Heart right ventricle (tissue), 16 donors: ENCODE results near the gene C2CD3. TPM values are rescaled to one million over a fixed set of nuclear protein-coding genes. Genes with fewer than 3 reads are reported as not detected.

Source experiments
- ATAC-seq, 8 donors: fragments of 200-7000 bp; cut with Tn5 transposase; one replicate each; pipeline ENCODE4 v1.9.1; 2020; ENCODE audit warnings: mild to moderate bottlenecking in 8 of 8, moderate library complexity in 8 of 8, moderate number of reproducible peaks in 1 of 8
- DNase-seq, 2 donors: peaks; one replicate each; pipeline ENCODE4 v3.0.0-alpha.2; 2020
- H3K27ac ChIP-seq, 10 donors: fragments of 200-600 bp; sonication (generic) in 2 of 10; one replicate each; pipeline versions ENCODE4 v1.5.0 to v1.8.0; 2020 to 2022; ENCODE audit warnings: mild to moderate bottlenecking in 3 of 10
- H3K27me3 ChIP-seq, 7 donors: fragments of 200-600 bp; one replicate each; pipeline ENCODE4 v1.8.0; 2021 to 2022; ENCODE audit warnings: mild to moderate bottlenecking in 2 of 7
- H3K36me3 ChIP-seq, 9 donors: fragments of 200-600 bp; sonication (generic) in 1 of 9; one replicate each; pipeline versions ENCODE4 v1.5.0 to v1.8.0; 2020 to 2022; ENCODE audit warnings: mild to moderate bottlenecking in 2 of 9
- H3K4me1 ChIP-seq, 9 donors: fragments of 200-600 bp; sonication (generic) in 1 of 9; one replicate each; pipeline versions ENCODE4 v1.5.0 to v1.8.0; 2020 to 2022; ENCODE audit warnings: mild to moderate bottlenecking in 4 of 9
- H3K4me3 ChIP-seq, 10 donors: fragments of 200-600 bp; sonication (generic) in 2 of 10; one replicate each; pipeline versions ENCODE4 v1.5.0 to v1.8.0; 2020 to 2022; ENCODE audit warnings: mild to moderate bottlenecking in 7 of 10, moderate library complexity in 2 of 10
- H3K9me3 ChIP-seq, 11 donors: fragments of 200-600 bp in 10 of 11; sonication (generic) in 2 of 11; one replicate each; pipeline versions ENCODE4 v1.5.0 to v1.8.0; 2013 to 2022; ENCODE audit warnings: mild to moderate bottlenecking in 2 of 11, control low read depth in 1 of 11, moderate library complexity in 1 of 11
- CTCF ChIP-seq, 9 donors: fragments of 200-600 bp; sonication (generic) in 2 of 9; IDR thresholded peaks; one replicate each; pipeline versions ENCODE4 v1.5.0 to v1.8.0; 2021 to 2022; ENCODE audit warnings: antibody characterized with exemption in 9 of 9, mild to moderate bottlenecking in 5 of 9, moderate library complexity in 1 of 9
- WGBS, 2 donors: extraction: QIAGEN DNeasy Blood & Tissue Kit; methylation state at CpG; one replicate each; pipeline ENCODE4 v1.1.7; 2013; ENCODE audit warnings: inconsistent platforms in 1 of 2; 5-methylcytosine and 5-hydroxymethylcytosine counted together
- intact Hi-C, 10 donors: fragments of 100-400 bp; cut with DNase I; formaldehyde crosslinking; loops; one replicate each; pipeline versions ENCODE4 v1.11.1 to v1.14.2; 2022
- polyA plus RNA-seq, 2 donors: library from polyadenylated mRNA; stranded (reverse); fragments of 200-250 nt; gene quantifications; one replicate each; pipeline ENCODE4 v1.2.3, GENCODE V29; 2013
- total RNA-seq, 10 donors: library from RNA; stranded (reverse); fragmentation: NEBNext Ultra II Directional in 3 of 10; extraction: Animal tissue kit (Norgen Biotek cat#: 25700) in 3 of 10; gene quantifications; one replicate each; pipeline versions ENCODE4 v1.2.1 to v1.2.4, GENCODE V29; 2021 to 2023
- donor health status: Arrhythmogenic right ventricular cardiomyopathy.
- donor health status: ischemic (EF 13 %, LVEDD 7.1; RV severe dilation, severe dysfunction).
- donor health status: healthy with polysubstance abuse.
- donor health status: DM: no; HTN: yes; CAD: no.
- donor health status: DM: no; HTN: no; CAD: no.
- donor health status: ischemic (EF 25% LVEDD 6.9; RV normal size, moderate dysfunction).
- donor health status: ischemic (EF 25% LVEDD 5.7; RV mildly dilated, moderate dysfunction).
- donor health status: healthy.
- donor health status: DM: yes; HTN: yes; CAD: no.
- donor health status: Ischemic cardiomyopathy.
- donor health status: ischemic (EF 35%, LVEDD 5.7; RV mildly dilated, moderate dysfunction).
- donor health status: nonischemic (EF 11% LVEDD 7.7; RV severe dilation, severe dysfunction).
- donor health status: DM: yes; HTN: yes; CAD: no.
- donor health status: PGD.
- donor health status: ischemic (EF 29% LVEDD 5.4; RV normal size, mild dysfunction).
- donor health status: nonischemic (EF 23%, LVEDD 6.1; RV moderate dilation, normal function).

C2CD3 gene
- total and polyA plus RNA-seq, 12 donors: 7.8 to 14.8 (median 11.9) TPM

GRCh38 chr11:74023276-74023675, 147.5 kb downstream of the C2CD3 start:
- Histone ChIP-seq H3K9me3 (no peaks in the 10 kb centered on the region), H3K36me3 (peaks cover 0 to 46% (median 3%) of the 10 kb centered on the region in 9 donors), H3K4me3 (no peak overlapping the region), H3K27ac (peak overlapping the region in 4 of 10 donors; percentile 1 to 92 (median 23)), H3K27me3 (no peaks in the 10 kb centered on the region), H3K4me1 (peaks cover 9 to 84% (median 25%) of the 10 kb centered on the region in 9 donors)
- no peak for TF ChIP-seq CTCF (IDR thresholded peaks at IDR 0.05)
- DNase-seq: no peak
- intact Hi-C loops: loop anchor here in 2 of 10 donors (10.0 kb wide), 2 partner anchors 48 to 58 kb away; no protein-coding TSS in a partner anchor
- ATAC-seq: no peak

- DNase-seq (no peak), ATAC-seq (no peak)
- Histone ChIP-seq H3K4me3 (no peak overlapping the region), H3K27ac (peak overlapping the region in 3 of 10 donors; percentile 18 to 92 (median 28)), H3K9me3 (no peaks in the 10 kb centered on the region), H3K4me1 (peaks cover 9 to 91% (median 32%) of the 10 kb centered on the region in 9 donors), H3K27me3 (no peaks in the 10 kb centered on the region), H3K36me3 (peaks cover 0 to 39% (median 0%) of the 10 kb centered on the region in 9 donors)
- WGBS, 2 donors: 87 to 92% methylated on average over 6 of the region's 6 CpGs
- no peak for TF ChIP-seq CTCF (IDR thresholded peaks at IDR 0.05)
- intact Hi-C loops: loop anchor here in 2 of 10 donors (10.0 kb wide), 2 partner anchors 48 to 58 kb away; no protein-coding TSS in a partner anchor
Measured at GRCh38 chr11:74022546-74022945, 148.3 kb downstream of the C2CD3 start.

GRCh38 chr11:74021998-74022397, 148.8 kb downstream of the C2CD3 start:
- Histone ChIP-seq H3K27ac (peak overlapping the region in 1 of 10 donors; percentile 92), H3K27me3 (no peaks in the 10 kb centered on the region), H3K36me3 (peaks cover 0 to 34% (median 0%) of the 10 kb centered on the region in 9 donors), H3K4me1 (peaks cover 9 to 93% (median 33%) of the 10 kb centered on the region in 9 donors), H3K4me3 (no peak overlapping the region), H3K9me3 (no peaks in the 10 kb centered on the region)
- intact Hi-C loops: loop anchor here in 2 of 10 donors (10.0 kb wide), 2 partner anchors 47 to 57 kb away; no protein-coding TSS in a partner anchor
- ATAC-seq (no peak), DNase-seq (no peak)
- TF ChIP-seq CTCF (IDR thresholded peaks at IDR 0.05): no peak
- WGBS, 2 donors: 97 to 99% methylated on average over 6 of the region's 6 CpGs

GRCh38 chr11:74020539-74020938, 150.3 kb downstream of the C2CD3 start:
- intact Hi-C loops: loop anchor here in 2 of 10 donors (10.0 kb wide), 2 partner anchors 46 to 56 kb away; no protein-coding TSS in a partner anchor
- Histone ChIP-seq H3K4me3 (no peak overlapping the region), H3K27ac (peak overlapping the region in 5 of 10 donors; percentile 85 to 92 (median 89)), H3K4me1 (peaks cover 9 to 80% (median 33%) of the 10 kb centered on the region in 9 donors), H3K27me3 (no peaks in the 10 kb centered on the region), H3K36me3 (peaks cover 0 to 34% (median 0%) of the 10 kb centered on the region in 9 donors), H3K9me3 (no peaks in the 10 kb centered on the region)
- 74 to 85% methylated on average over 4 of the region's 4 CpGs for WGBS, 2 donors
- TF ChIP-seq CTCF (IDR thresholded peaks at IDR 0.05): no peak
- no peak for DNase-seq
- ATAC-seq: no peak
